GM18858 (cell line): Measurements from ENCODE around the gene ELOVL5.
A peak's percentile ranks its signal among the peaks of the same experiment; 100 is the strongest.

Source experiments
- ATAC-seq: cut with Tn5 transposase; IDR thresholded peaks from one replicate; pipeline ENCODE4 v1.9.1; 2021; ENCODE audit not compliant: unreplicated experiment

ELOVL5 gene

DNA sequence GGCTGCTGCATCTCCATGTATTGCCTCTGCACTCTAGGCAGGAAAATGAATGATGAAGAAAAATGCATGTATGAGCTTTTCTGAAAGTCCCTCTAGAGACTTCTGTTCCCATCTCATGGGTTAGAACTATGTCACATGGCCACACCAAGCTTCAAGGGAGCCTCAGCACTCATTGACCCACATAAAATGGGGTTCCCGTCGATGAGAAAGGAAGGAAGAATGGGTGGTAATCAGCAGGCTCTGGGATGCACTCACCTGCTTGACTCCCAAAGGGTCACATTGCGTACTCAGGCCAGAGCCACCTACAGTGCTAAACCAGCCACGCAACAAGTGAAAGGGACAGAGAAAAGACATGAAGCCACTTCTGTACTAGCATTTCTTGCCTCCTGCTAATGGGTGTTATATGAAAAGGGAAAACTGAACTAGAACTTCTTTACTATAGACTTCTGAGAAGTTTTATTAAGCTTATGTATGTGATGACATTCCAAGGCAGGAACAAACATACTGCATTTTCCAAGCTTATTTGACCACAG is 104.3 kb downstream of the ELOVL5 start:
- peak; percentile 14 for ATAC-seq

DNA sequence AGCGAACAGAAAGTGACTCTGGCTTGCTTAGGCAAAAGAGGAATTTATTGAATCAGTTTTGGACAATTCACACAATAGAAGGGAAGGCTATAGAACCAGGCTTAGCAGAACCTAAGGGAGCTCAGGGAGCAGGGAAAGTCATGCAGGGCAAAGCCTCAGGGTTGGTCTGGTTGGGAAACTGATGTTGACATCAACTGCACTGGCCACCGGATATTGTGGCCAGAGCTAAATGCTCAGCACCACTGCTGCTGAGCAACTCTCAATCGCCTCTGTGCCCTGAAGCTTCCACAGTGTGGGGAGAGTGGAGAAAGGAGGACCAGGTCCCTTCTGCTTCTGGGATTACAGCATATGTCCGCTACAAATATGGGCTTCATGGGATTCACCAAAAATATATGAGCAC is 106.8 kb downstream of the ELOVL5 start:
- no peak for ATAC-seq

DNA sequence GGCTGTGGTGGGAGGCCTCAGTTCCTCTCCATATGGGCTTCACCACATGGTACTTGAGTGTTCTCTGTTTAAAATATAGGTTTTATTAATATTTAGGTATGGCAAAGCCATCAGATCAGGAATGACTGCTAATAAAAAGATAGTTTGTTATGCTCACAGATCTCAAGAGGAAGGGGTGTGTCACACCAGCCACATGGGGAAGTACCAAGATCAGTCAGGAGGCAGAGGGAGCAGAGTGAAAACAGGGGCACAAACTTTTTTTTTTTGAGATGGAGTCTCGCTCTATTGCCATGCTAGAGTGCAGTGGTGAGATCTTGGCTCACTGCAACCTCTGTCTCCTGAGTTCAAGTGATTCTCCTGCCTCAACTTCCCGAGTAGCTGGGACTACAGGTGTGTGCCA is 108.0 kb downstream of the ELOVL5 start:
- ATAC-seq, result no peak

DNA sequence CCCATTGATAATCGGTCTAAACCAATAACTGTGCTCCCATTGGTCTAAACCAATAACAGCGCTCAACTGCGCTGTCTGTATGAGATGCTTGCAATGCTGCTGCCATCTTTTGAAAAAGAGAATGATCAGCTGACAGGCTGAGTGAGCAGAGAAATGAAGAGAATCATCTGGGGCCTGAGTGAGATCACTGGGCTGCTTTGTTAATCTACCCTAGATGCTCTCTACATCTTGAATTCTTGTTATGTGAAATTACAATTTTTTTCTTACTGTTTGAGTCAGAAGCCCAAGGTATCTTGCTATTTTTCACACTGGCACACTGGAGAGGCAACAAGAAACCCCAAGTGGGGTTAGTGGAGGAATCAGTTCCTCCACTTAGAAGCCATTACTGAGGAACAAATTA is 108.6 kb downstream of the ELOVL5 start:
- ATAC-seq, result no peak

DNA sequence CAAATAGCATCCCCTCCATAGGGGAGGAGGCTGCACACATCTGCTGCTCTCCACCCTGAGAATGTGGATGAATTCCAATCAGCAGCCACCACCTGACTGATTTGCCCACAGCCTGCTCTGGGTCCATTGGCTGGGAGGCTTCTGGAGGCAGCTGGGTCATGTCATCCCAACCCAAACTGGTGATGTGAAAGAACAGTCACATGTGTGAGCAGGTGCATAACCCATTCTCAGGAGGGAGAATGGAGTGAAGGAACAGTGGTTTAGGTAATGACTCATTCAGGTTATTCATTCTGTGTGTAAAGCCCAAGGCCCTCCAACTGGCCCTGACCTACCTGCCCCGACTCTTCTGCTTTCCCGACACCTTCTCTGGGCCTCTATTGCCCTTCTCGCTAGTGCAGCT is 109.2 kb downstream of the ELOVL5 start:
- peak; percentile 49 for ATAC-seq

DNA sequence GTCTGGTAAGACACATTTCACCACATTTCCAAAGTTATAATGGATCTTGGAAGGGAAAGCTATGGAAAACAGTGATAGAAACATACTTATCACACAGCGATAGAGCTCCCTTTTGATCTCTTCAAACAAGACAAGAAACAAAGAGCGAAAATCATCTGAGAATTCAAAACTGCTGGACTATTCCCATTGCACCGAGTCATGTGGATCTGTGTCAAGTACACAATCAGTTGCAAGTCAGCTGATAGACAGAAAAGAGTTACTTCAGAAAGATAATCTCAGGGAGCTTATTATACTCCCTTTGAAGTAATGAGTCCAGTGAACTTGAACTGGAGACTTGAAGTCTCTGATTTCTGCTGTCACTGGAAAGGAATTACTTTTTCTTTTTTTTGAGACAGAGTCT is 110.4 kb downstream of the ELOVL5 start:
- no peak for ATAC-seq

DNA sequence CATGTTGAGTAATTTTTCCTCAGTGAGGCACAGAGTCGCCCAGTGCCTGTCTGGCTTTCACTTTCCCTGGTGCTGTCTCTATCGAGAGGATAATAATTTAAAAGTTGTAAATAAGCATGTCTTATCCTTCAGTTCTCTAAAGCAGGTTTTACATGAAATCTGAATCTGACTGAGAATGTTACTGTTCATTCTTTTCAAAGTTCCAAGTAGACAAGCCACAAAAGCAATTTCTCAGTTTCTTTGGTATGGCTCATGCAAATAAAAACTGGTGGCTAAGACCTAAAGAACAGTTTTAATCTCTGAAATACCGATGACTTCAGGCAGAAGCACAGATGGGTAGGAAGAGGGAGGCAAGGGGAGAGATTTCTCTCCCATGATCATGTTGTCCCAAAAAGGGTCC is 112.5 kb downstream of the ELOVL5 start:
- ATAC-seq, result peak; percentile 29

DNA sequence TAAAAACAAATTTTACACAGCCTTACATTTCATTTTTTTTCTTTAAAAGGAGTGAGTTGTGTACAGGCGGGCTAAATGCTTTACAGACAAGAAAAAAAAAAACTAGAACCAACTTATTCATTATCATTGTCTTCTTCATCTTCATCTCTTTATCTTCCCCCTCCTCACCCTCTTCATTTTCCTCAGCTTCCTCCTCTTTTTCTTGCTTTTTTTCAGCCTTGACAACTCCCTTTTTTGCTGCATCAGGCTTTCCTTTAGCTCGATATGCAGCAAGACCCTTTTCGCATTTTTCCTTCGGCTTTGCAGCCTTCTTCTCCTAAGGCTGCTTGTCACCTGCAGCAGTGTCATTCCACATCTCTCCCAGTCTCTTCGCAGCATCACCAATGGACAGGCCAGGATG is 113.2 kb downstream of the ELOVL5 start:
- no peak for ATAC-seq

DNA sequence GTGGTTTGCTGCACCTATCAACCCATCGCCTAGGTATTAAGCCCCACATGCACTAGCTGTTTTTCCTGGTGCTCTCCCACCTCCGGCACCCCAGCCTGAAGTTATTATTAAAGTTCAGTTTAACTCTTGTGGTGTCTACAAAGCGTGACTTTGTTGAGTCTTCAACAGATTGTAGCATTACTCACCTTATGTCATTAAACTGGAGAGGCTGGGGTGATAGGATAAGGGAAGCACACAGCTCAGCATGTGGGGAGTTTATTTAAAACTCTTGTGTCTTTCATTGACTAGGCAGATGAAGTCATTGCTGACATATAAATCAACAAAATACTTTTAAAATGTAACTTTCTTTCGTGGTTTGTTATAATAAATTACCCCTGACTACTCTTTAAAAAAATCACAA is 115.4 kb downstream of the ELOVL5 start:
- ATAC-seq, result no peak

DNA sequence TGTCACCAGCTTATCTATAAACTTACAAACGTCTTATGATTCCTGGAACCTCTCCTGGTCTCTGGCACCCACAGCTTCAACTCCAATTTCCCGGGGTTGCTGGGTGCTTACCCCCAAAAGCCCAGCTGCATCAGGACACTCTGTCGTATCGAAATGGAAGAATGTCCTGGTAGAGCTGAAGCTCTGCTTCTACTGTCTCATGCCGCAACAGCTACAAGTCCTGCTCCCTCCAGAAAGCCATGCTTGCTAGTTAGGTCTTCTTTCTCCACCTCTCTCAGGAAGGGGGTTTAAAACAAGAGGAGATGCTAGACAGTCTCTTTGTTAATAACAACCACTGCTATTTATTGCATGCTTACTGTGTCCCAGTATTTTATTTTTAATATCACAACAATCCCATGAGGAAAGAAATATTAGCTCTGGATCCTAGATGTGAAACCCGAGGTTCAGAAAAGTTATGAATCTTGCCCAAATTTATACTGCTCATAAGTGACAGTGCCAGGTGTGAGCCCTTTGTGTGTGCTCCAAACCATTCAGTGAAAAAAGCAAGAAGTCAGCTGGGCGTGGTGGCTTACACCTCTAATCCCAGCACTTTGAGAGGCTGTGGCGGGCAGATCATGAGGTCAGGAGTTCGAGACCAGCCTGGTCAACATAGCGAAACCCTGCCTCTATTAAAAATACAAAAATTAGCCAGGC is 117.8 kb downstream of the ELOVL5 start:
- no peak for ATAC-seq

DNA sequence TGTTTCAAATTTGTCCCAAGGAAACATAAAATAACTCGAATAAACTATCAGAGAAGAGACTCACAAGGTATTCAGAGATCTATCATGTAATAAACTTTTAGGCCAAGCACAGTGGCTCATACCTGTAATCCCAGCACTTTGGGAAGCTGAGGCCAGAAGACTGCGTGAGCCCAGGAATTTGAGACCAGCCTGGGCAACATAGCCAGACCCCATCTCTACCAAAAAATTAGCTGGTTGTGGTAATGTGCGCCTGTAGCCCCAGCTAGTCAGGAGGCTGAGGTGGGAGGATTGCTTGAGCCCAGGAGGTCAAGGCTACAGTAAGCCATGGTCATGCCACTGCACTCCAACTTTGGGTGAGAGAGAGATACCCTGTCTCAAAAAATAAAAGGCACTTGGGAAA is 120.9 kb downstream of the ELOVL5 start:
- ATAC-seq, result no peak

DNA sequence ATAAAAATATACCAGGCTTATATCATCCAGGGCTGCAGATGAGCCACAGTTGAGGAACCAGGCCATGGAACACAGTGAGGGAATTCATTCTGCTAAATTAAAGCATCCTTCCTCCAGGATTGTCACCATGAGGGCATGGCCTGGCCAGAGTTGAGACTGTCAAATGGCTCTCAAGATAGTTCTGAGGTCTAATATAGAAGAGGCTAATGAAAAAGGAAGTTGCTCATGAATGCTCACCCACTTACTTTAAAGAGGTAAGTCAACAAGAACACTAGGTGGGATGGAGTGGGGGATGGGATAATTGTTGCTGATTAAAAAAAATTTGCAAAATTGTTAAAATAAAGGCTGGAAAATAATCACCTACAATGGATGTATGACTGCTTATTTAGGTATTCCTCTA is 128.1 kb downstream of the ELOVL5 start:
- ATAC-seq, result no peak
